Large intestine (tissue), 12 donors: ENCODE measurements around the gene CNMD. TPM values are rescaled to one million over a fixed set of nuclear protein-coding genes. Genes with fewer than 3 reads are reported as not detected.

Source experiments
- DNase-seq, 2 donors: peaks; one replicate each; pipeline versions ENCODE4 v3.0.0 to v3.0.0-alpha.2; 2013
- H3K27ac ChIP-seq: one replicate; pipeline ENCODE4 v1.5.1; 2013; ENCODE audit warnings: low read length
- H3K27me3 ChIP-seq: 2 replicates; pipeline ENCODE4 v1.6.1; 2013; ENCODE audit warnings: low read length; ENCODE audit not compliant: control insufficient read depth, insufficient read depth
- H3K36me3 ChIP-seq: 2 replicates; pipeline ENCODE4 v1.6.1; 2013; ENCODE audit warnings: low read length; ENCODE audit not compliant: control insufficient read depth, insufficient read depth
- H3K4me1 ChIP-seq: one replicate; pipeline ENCODE4 v1.6.1; 2013; ENCODE audit warnings: low read length; ENCODE audit not compliant: control insufficient read depth, insufficient read depth
- H3K4me3 ChIP-seq: one replicate; pipeline ENCODE4 v1.5.1; 2013; ENCODE audit warnings: low read length
- H3K9me3 ChIP-seq: one replicate; pipeline ENCODE4 v1.6.1; 2013; ENCODE audit warnings: mild to moderate bottlenecking, low read depth, low read length, moderate library complexity; ENCODE audit not compliant: control insufficient read depth
- WGBS: methylation state at CpG from one replicate; pipeline ENCODE4 v1.1.5; 2013; ENCODE audit warnings: low lambda C conversion rate; ENCODE audit not compliant: insufficient coverage; 5-methylcytosine and 5-hydroxymethylcytosine counted together
- long read RNA-seq, 11 donors: transcript quantifications; one replicate each; lab custom pipeline, GENCODE V29; 2026
- polyA plus RNA-seq: library from polyadenylated mRNA; unstranded; fragments of 120-200 nt; gene quantifications from one replicate; pipeline ENCODE4 v1.2.1, GENCODE V29; 2013

Gene CNMD
- 0.43 TPM for polyA plus RNA-seq
- long read RNA-seq, donor 1, result 0 reads
- long read RNA-seq, donor 2, result 0 reads
- long read RNA-seq, donor 3, result 0 reads
- long read RNA-seq, donor 4, result 0 reads
- long read RNA-seq, donor 5, result 0 reads
- long read RNA-seq, donor 6, result 0 reads
- long read RNA-seq, donor 7, result 0 reads
- long read RNA-seq, donor 8, result 0 reads
- long read RNA-seq, donor 9, result 0 reads
- long read RNA-seq, donor 10, result 0 reads
- long read RNA-seq, donor 11, result 0 reads

DNA sequence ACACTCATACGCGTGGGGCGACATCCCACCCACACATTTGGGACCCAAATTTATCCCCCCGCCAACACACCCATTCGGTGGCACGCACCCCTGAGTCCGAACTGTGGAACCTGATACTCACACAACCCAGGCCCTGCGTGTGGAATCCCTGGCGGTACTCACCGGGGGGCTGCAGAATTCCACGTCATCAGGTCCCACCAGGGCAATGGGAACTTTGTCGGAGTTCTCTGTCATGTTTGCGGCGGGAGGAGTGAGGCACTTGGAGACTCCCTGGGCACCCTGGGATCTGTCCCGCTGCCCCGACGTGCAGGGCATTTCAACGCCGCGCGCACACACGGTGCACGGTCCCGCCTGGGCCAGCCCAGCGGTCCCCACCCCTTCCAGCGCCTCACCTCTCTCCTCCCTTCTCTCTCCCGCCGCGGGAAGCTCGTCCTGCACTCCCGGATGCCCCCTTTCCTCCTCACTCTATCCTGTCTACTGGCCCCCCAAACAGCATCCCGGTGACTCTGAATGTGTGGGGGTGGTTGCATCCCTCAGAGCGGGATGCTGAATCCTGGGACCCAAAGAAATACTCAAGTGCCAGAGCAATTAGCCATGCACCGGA is at the start of gene CNMD:
Gene CNMD, minus strand, starts transcription at position 353 of the 604 bp plus-strand sequence. Its CDS starts 119 bp downstream, at position 234.
- Histone ChIP-seq H3K9me3 (peaks cover 3% of the 10 kb centered on the region), H3K27me3 (peaks cover 42% of the 10 kb centered on the region), H3K4me1 (peaks cover 5% of the 10 kb centered on the region), H3K36me3 (no peaks in the 10 kb centered on the region), H3K27ac (no peak within 1 kb of the TSS), H3K4me3 (no peak within 1 kb of the TSS)
- no CpG with 5 or more reads among the region's 34 CpGs for WGBS
- DNase-seq, result no peak

DNA sequence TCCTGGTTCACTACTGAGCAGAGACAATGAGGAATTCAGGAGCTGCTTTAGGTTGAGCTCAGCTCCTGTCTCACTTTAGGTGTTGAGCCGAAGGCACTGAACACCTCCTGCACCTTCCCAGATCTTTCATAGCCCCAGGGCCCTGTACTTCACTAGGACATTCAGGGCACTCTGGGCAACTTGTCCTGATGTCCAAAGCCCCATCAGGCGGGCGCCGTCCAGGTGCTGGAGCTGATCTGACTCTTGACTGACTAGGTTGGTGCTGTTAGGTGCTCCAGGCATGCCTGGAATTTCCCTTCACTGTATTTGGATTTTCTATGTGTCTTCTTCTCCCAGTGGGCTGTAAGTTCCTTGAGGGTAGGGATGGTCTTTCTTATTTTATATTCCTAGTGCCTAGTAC is 48.4 kb upstream of the CNMD start:
- H3K4me1 ChIP-seq, result no peaks in the 10 kb centered on the region
- no peaks in the 10 kb centered on the region for H3K9me3 ChIP-seq
- H3K27me3 ChIP-seq, result no peaks in the 10 kb centered on the region
- DNase-seq, result no peak
- no peak overlapping the region for H3K27ac ChIP-seq
- WGBS, result no CpG with 5 or more reads among the region's 4 CpGs
- no peaks in the 10 kb centered on the region for H3K36me3 ChIP-seq
- H3K4me3 ChIP-seq, result no peak overlapping the region

DNA sequence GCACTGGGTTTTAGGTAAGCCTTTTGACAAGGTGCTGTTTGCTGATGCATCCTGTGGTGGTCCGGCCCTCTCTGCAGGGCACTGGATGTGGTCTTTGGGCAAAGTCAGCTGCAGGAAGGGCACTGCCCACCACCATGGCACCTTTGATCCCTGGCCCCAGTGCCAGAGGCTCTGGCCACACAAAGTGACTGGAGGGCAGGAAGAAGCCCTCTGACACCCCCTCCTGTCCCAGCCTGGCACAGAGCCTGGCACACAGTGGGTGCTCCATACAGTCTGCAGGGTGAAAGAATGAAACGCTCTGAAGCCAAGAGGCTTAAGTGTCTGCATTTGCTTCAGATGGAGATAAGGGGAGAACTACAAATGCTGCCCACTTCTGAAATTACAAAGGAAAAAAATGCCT is 47.6 kb upstream of the CNMD start:
- H3K27me3 ChIP-seq, result no peaks in the 10 kb centered on the region
- no peaks in the 10 kb centered on the region for H3K36me3 ChIP-seq
- H3K9me3 ChIP-seq, result no peaks in the 10 kb centered on the region
- no peak overlapping the region for H3K27ac ChIP-seq
- H3K4me3 ChIP-seq, result no peak overlapping the region
- no CpG with 5 or more reads among the region's 2 CpGs for WGBS
- H3K4me1 ChIP-seq, result no peaks in the 10 kb centered on the region
- no peak for DNase-seq

DNA sequence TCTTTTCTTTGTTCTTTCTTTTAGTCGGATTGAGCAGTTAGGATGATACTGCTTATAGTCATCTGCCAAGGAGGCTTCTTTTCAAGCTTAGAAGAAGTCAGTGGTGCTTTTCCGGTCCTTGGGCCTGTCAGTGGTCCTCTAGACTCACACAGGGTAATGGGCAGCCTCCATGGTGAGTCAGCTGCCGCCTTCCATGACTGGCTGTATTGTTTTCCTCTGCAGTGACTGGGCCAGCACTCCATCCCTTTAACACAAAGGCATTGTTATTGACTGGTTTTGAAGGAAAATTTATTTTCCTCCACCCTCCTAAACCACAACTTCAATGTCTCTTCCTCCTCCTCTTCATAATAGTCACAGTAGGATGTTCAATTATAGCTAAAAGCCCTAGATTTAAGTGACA is 47.1 kb upstream of the CNMD start:
- H3K4me3 ChIP-seq, result no peak overlapping the region
- no peak overlapping the region for H3K27ac ChIP-seq
- H3K36me3 ChIP-seq, result no peaks in the 10 kb centered on the region
- H3K4me1 ChIP-seq, result no peaks in the 10 kb centered on the region
- H3K27me3 ChIP-seq, result no peaks in the 10 kb centered on the region
- WGBS, result 86% methylated on average over 1 of the region's 3 CpGs
- H3K9me3 ChIP-seq, result no peaks in the 10 kb centered on the region
- DNase-seq, result no peak

DNA sequence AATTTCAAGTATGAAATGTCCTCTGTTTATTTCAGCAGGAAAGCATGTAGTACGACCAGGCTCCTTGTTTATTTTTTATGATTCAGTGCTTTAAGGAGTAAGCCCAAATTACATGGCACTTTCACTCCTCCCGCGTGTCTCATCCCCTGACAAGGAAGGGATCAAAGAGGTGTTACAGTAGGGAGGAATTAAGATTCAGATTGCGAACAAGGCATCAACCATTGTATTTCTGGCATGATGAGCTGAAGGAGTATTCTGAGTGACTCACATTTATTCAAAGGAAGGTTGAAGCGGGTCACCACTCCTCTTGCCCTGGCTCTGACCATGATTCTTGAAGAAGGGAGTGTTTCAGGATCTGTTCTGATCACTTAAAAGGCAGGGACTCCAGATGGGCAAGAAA is 46.1 kb upstream of the CNMD start:
- no peak overlapping the region for H3K27ac ChIP-seq
- no peaks in the 10 kb centered on the region for H3K36me3 ChIP-seq
- H3K4me3 ChIP-seq, result no peak overlapping the region
- no CpG with 5 or more reads among the region's 5 CpGs for WGBS
- H3K27me3 ChIP-seq, result no peaks in the 10 kb centered on the region
- no peaks in the 10 kb centered on the region for H3K9me3 ChIP-seq
- H3K4me1 ChIP-seq, result no peaks in the 10 kb centered on the region
- no peak for DNase-seq

DNA sequence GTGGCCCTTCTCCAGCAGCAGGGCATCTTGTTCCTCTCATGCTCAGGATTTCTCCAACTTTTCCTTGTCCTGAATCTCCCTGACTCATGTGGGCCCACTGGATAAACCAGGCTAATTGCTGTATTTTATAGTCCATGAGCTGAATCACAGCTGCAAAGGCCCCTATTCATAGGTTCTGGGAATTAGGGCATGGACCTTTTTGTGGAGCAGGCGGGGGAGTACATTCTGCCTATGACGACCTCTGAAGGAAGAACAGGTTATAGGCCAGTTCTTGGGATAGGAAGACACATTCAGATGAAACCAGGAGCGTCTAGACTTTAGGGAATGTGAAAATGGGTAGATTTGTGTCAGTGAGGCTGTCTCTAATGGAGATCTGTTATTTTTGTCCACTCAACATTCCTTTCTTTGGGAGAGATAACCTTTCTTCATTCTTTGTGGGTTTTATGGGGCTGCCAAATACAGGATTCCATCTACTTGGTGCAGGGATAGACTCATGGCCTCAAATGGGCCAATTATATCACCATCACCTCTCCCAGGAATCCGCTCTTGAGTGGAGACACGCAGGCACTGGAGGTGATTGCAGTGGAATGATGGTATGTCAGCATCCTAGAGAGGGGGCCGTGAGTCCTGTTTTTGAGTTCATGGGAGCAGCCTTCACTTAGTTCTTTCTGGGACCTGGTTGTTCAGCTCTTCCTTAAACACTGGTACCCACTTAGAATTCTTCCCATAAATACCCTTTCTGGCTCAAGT is 45.1 kb upstream of the CNMD start:
- H3K27ac ChIP-seq, result no peak overlapping the region
- no peaks in the 10 kb centered on the region for H3K9me3 ChIP-seq
- no peaks in the 10 kb centered on the region for H3K4me1 ChIP-seq
- no peaks in the 10 kb centered on the region for H3K27me3 ChIP-seq
- DNase-seq, result no peak
- H3K4me3 ChIP-seq, result no peak overlapping the region
- H3K36me3 ChIP-seq, result no peaks in the 10 kb centered on the region
- 73% methylated on average over 2 of the region's 6 CpGs for WGBS

DNA sequence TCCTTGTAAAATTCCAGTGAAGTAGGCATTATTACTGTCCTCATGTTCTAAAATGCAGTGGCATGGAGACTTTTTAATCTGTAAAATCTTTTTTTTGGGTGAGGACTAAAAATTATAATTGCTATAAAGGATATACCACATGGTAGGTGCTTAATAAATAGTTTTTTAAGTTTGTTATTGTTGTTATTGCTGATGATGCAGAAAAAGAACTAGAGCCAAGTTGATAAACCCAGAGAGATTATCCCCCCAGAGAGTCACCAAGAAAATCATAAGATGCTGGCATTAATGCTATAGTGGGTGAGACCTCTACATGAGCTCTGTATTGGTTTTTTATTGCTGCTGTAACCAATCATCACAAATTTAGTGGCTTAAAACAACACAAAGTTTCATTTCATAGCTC is 44.3 kb upstream of the CNMD start:
- Histone ChIP-seq H3K9me3 (no peaks in the 10 kb centered on the region), H3K36me3 (no peaks in the 10 kb centered on the region), H3K4me3 (no peak overlapping the region), H3K27me3 (peaks cover 3% of the 10 kb centered on the region), H3K4me1 (no peaks in the 10 kb centered on the region), H3K27ac (no peak overlapping the region)
- no peak for DNase-seq

DNA sequence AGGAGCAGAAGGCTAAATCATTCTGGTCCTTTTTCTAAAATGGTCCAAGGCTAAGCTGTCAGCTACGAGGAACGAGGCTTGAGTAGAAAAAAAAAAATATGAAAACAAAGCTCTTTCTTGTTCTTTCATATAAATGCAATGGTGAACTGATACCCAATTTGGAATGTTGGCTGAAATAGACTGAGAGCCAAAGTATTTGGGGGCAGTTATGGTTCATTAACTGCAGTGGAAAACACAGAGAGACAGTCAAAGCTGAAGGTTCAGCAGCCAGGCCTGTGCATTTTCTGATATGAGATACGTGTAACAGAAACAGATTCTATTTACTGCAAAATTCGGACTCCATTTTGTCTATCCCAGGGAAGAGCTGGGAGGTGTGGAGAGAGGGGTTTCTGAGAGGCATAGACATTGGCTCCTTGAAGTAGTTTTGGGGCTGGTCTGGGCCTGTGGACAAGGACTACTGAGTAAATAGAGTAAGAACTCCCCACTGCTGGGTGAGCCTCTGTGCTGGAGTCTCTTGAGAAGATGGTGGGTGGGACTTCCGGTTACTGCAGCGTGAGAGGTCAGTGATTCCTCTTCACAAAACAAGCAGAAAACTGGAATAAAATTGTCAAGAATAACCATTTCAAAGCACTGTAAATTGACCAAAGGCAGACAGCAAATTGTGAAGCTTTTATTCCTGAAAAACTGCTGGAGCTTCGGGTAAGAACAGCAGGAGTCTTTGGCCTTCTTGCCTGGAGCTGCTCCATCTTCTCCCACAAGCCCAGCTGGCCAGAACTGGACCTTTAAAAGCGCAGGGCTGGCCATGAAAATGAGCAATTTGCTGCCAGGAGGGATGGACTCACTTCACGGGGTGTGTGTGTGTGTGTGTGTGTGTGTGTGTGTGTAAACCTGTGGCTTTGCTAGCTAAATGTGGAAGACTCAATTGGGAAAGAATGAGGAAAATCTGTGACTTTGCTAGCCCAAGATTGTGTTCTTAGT is 43.1 kb upstream of the CNMD start:
- no peaks in the 10 kb centered on the region for H3K9me3 ChIP-seq
- DNase-seq, result no peak
- no peak overlapping the region for H3K27ac ChIP-seq
- 94% methylated on average over 2 of the region's 9 CpGs for WGBS
- no peaks in the 10 kb centered on the region for H3K4me1 ChIP-seq
- H3K4me3 ChIP-seq, result no peak overlapping the region
- H3K36me3 ChIP-seq, result no peaks in the 10 kb centered on the region
- peaks cover 3% of the 10 kb centered on the region for H3K27me3 ChIP-seq

DNA sequence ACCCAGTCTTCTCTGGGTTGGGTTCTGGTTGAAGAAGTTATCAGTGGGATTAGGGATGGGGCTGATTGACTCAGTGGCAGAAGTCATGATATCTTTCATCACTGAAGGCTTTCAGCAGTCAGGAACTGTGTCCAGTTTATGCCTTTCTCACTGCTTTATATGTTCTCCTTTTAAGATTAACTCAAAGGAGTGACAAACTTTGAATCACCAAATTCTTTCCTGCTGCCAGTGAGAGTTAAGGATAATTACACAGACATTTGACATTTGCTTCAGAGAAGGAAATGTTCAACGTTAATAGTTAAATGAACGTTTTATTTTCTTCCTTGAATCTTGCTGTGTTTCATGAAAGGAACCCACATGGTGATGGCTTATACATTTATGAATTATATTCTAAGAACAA is 41.0 kb upstream of the CNMD start:
- H3K27ac ChIP-seq, result no peak overlapping the region
- H3K27me3 ChIP-seq, result peaks cover 3% of the 10 kb centered on the region
- H3K36me3 ChIP-seq, result no peaks in the 10 kb centered on the region
- no peak for DNase-seq
- no peak overlapping the region for H3K4me3 ChIP-seq
- H3K9me3 ChIP-seq, result no peaks in the 10 kb centered on the region
- no CpG with 5 or more reads among the region's 2 CpGs for WGBS
- no peaks in the 10 kb centered on the region for H3K4me1 ChIP-seq

DNA sequence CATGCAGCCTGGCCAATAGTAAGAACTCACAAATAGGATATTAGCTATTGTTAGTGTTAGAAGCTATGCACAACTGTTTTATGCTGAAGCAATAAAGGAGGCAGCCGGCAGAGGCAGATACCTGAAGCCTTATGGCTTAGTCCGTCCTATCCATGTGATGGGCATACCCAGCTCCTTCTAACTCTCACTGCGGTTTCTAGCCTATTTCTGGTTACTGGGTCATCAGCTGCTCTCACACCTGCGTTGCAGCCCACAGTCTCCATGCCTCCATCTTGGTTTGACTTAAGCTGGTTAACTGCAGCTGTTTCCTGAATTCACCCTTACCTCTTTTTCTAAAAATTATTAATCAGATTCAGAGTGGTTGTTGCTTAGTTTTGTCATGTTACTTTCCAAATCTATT is 40.5 kb upstream of the CNMD start:
- no peak for DNase-seq
- H3K27me3 ChIP-seq, result peaks cover 3% of the 10 kb centered on the region
- no CpG with 5 or more reads among the region's 4 CpGs for WGBS
- H3K9me3 ChIP-seq, result no peaks in the 10 kb centered on the region
- no peaks in the 10 kb centered on the region for H3K4me1 ChIP-seq
- H3K4me3 ChIP-seq, result no peak overlapping the region
- H3K36me3 ChIP-seq, result no peaks in the 10 kb centered on the region
- H3K27ac ChIP-seq, result no peak overlapping the region
